Tibial artery (tissue), 4 donors: ENCODE data around the gene LTBP4.

Experiments used
- DNase-seq, 2 donors: peaks; one replicate each; pipeline ENCODE4 v3.0.0-alpha.2; 2019
- H3K27ac ChIP-seq, 2 donors: fragments of 200-600 bp; sonication (generic) in 1 of 2; 1 replicate in 1 of 2; 2 replicates in 1 of 2; pipeline ENCODE4 v1.5.1; 2018 to 2019; ENCODE audit warnings: mild to moderate bottlenecking in 1 of 2
- H3K27me3 ChIP-seq, 2 donors: fragments of 200-600 bp; sonication (generic) in 1 of 2; one replicate each; pipeline versions ENCODE4 v1.5.1 to v1.6.0; 2016 to 2019
- H3K36me3 ChIP-seq, 3 donors: fragments of 200-600 bp; sonication (generic) in 2 of 3; one replicate each; pipeline ENCODE4 v1.5.1; 2016 to 2019; ENCODE audit warnings: mild to moderate bottlenecking in 2 of 3
- H3K4me1 ChIP-seq, 4 donors: fragments of 200-600 bp; sonication (generic) in 2 of 4; 1 replicate in 3 of 4; 2 replicates in 1 of 4; pipeline ENCODE4 v1.5.1; 2016 to 2019
- H3K4me3 ChIP-seq, 2 donors: fragments of 200-600 bp; sonication (generic) in 1 of 2; 1 replicate in 1 of 2; 2 replicates in 1 of 2; pipeline ENCODE4 v1.5.1; 2018 to 2019; ENCODE audit warnings: mild to moderate bottlenecking in 2 of 2
- H3K9me3 ChIP-seq, 3 donors: fragments of 200-600 bp; sonication (generic) in 1 of 3; one replicate each; pipeline ENCODE4 v1.5.1; 2016 to 2019
- intact Hi-C: fragments of 100-400 bp; cut with DNase I; formaldehyde crosslinking; loops from one replicate; pipeline ENCODE4 v1.15.0; 2023; ENCODE audit warnings: low total_unique reads
- TF ChIP-seq, protein P1 (sequence below), 2 experiments: fragments of 200-600 bp in 1 of 2; fragments of 450-650 bp in 1 of 2; IDR thresholded peaks; one replicate each; pipeline ENCODE4 v1.5.1; 2017 to 2019; ENCODE audit warnings: antibody characterized with exemption in 2 of 2, mild to moderate bottlenecking in 1 of 2, moderate library complexity in 1 of 2

LTBP4 gene

DNA sequence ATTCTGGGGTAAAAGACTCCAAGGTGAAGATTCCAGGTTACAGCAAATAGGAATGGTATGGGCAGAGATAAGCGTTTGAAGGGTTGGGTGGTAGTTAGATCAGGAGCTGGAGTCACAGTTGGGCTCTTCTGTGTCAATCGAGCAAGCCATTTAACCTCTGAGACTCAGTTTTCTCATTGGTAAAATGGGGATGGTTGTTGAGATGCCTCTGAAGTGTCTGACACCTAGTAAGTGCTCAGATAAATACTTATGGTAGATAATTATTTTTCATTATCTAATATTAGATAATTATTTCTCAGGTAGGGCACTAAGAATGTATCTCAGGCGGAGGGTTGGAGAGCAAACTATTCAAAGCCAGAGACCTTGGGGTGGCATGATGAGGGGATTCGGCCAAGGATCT, 7.8 kb downstream of the LTBP4 start:
- TF ChIP-seq, protein P1, sequence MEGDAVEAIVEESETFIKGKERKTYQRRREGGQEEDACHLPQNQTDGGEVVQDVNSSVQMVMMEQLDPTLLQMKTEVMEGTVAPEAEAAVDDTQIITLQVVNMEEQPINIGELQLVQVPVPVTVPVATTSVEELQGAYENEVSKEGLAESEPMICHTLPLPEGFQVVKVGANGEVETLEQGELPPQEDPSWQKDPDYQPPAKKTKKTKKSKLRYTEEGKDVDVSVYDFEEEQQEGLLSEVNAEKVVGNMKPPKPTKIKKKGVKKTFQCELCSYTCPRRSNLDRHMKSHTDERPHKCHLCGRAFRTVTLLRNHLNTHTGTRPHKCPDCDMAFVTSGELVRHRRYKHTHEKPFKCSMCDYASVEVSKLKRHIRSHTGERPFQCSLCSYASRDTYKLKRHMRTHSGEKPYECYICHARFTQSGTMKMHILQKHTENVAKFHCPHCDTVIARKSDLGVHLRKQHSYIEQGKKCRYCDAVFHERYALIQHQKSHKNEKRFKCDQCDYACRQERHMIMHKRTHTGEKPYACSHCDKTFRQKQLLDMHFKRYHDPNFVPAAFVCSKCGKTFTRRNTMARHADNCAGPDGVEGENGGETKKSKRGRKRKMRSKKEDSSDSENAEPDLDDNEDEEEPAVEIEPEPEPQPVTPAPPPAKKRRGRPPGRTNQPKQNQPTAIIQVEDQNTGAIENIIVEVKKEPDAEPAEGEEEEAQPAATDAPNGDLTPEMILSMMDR (IDR thresholded peaks at IDR 0.05), result no peak
- H3K36me3 ChIP-seq, result no peaks in the 10 kb centered on the region
- DNase-seq, result no peak
- no peaks in the 10 kb centered on the region for H3K9me3 ChIP-seq
- H3K27me3 ChIP-seq, result no peaks in the 10 kb centered on the region
- intact Hi-C loops, result no loop called here
- peaks cover 0 to 60% (median 41%) of the 10 kb centered on the region in 4 donors for H3K4me1 ChIP-seq
- peak overlapping the region in 1 of 2 donors; percentile 58 for H3K4me3 ChIP-seq
- peak overlapping the region; percentile 58 to 86 for H3K27ac ChIP-seq

DNA sequence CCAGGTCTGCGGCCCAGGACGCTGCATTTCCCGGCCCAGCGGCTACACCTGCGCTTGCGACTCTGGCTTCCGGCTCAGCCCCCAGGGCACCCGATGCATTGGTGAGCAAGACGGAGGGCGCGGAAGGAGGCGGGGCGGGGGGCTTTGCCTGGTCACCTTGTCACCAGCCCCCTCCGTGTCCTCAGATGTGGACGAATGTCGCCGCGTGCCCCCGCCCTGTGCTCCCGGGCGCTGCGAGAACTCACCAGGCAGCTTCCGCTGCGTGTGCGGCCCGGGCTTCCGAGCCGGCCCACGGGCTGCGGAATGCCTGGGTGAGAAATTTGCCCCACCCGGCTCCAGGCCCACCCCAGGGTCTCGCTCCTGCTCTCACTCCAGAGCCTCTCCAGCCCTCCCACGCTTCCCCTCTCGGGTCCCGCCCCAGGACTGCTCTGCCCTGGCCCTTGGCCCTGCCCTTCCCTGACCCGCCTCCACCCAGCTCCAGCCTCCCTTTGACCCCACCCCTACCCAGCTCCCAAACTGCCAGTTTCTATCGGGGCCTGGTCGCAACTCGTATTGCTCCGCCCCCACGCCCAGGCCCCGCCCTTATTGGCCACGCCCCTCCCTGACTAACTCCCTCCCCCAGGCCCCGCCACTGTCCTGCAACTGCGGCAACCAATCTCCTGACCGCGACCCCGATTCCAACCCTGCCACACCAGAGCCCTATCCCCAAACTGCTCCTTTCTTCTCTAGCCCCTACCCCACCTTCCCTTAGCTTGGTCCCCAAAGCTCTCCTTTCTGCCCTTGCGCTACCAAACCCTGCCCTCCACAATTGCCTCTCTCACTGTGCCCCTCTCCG, 8.6 kb downstream of the LTBP4 start:
- DNase-seq, result peak; percentile 91 to 93
- Histone ChIP-seq H3K36me3 (no peaks in the 10 kb centered on the region), H3K27ac (peak overlapping the region; percentile 58 to 86), H3K4me1 (peaks cover 0 to 59% (median 38%) of the 10 kb centered on the region in 4 donors), H3K4me3 (peak overlapping the region; percentile 41 to 58), H3K27me3 (no peaks in the 10 kb centered on the region), H3K9me3 (no peaks in the 10 kb centered on the region)
- intact Hi-C loops, result no loop called here
- TF ChIP-seq, protein P1 (IDR thresholded peaks at IDR 0.05), result no peak

DNA sequence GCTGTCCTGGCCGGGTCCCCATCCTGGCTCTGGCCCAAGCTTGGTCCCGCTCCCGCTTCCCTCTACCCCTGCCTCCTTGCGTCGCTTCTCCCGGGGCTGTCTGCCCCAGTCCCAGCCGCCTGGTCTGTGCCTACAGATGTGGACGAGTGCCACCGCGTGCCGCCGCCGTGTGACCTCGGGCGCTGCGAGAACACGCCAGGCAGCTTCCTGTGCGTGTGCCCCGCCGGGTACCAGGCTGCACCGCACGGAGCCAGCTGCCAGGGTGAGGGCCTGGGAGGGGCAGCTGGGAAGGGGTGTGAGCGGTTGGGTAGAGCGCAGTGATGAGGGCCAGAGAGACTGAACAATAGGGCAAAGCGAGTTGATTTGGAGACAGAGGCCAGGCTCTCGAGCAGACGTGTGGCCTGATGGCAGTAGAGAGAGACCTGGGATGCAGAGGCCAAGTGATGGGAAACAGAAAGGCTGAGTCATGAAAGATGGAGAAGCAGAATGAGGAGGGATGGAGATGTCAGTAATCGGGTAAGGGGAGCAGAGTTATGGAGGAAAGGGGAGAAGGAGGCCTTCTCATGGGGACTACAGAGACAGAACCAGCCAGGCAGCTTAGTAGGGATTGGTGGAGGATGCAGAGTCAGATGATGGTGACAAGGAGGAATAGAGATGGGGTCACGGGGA, 9.4 kb downstream of the LTBP4 start:
- Histone ChIP-seq H3K4me1 (peaks cover 0 to 54% (median 34%) of the 10 kb centered on the region in 4 donors), H3K27me3 (no peaks in the 10 kb centered on the region), H3K27ac (peak overlapping the region; percentile 58 to 86), H3K4me3 (peak overlapping the region; percentile 41 to 58), H3K9me3 (no peaks in the 10 kb centered on the region), H3K36me3 (no peaks in the 10 kb centered on the region)
- intact Hi-C loops, result no loop called here
- peak; percentile 58 to 88 for DNase-seq
- TF ChIP-seq, protein P1 (IDR thresholded peaks at IDR 0.05), result no peak

DNA sequence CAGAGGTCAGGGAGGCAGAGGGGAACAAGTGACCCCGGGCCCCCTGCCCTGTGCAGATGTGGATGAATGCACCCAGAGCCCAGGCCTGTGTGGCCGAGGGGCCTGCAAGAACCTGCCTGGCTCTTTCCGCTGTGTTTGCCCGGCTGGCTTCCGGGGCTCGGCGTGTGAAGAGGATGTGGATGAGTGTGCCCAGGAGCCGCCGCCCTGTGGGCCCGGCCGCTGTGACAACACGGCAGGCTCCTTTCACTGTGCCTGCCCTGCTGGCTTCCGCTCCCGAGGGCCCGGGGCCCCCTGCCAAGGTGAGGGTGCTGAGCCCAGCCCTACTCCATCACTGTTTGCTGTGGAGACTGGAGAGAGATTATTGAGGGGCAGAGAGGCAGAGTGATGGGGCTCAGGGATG, 9.9 kb downstream of the LTBP4 start:
- H3K27me3 ChIP-seq, result no peaks in the 10 kb centered on the region
- TF ChIP-seq, protein P1 (IDR thresholded peaks at IDR 0.05), result no peak
- no peaks in the 10 kb centered on the region for H3K9me3 ChIP-seq
- peaks cover 0 to 49% (median 28%) of the 10 kb centered on the region in 4 donors for H3K4me1 ChIP-seq
- no peaks in the 10 kb centered on the region for H3K36me3 ChIP-seq
- intact Hi-C loops, result no loop called here
- H3K4me3 ChIP-seq, result no peak overlapping the region
- no peak for DNase-seq
- peak overlapping the region; percentile 58 to 86 for H3K27ac ChIP-seq

DNA sequence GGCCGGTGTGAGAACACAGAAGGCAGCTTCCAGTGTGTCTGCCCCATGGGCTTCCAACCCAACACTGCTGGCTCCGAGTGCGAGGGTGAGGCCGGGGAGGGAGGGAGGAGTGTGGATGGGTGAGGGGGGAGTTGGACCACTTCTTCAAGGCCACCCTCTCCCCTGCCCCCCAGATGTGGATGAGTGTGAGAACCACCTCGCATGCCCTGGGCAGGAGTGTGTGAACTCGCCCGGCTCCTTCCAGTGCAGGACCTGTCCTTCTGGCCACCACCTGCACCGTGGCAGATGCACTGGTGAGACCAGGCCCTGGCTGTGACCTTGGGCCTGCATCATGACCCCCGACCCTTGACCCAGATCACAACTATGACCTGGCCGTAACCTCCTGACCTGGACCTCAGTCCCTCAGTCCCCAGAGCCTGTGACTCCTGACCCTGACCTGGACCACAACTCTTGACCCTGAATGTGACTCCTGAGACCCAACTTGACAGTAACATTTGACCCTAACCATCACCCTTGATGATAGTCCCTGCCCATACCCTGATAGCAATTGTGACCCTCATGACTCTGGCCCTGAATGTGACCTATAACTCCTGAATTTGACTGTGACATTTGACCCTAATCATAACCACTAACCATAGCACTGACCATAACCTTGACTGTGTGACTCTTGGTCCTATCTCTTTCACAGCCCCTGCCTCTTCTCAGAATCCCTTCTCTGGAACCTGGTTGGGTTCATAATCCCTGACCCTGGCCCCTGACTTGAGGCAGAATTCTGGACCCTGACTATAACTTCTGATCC, 10.9 kb downstream of the LTBP4 start:
- intact Hi-C loops, result no loop called here
- TF ChIP-seq, protein P1 (IDR thresholded peaks at IDR 0.05), result no peak
- Histone ChIP-seq H3K4me1 (peaks cover 0 to 42% (median 27%) of the 10 kb centered on the region in 4 donors), H3K36me3 (peaks cover 0 to 3% (median 0%) of the 10 kb centered on the region in 3 donors), H3K4me3 (no peak overlapping the region), H3K9me3 (no peaks in the 10 kb centered on the region), H3K27me3 (no peaks in the 10 kb centered on the region), H3K27ac (peak overlapping the region; percentile 58 to 86)
- DNase-seq, result no peak
